Hepatocyte (in vitro differentiated cells): ENCODE measurements around the gene EDC3.

Source experiments
- EZH2 ChIP-seq: fragments of 200-600 bp; sonication (generic); IDR thresholded peaks from 2 replicates; pipeline ENCODE4 v1.6.1; 2016; ENCODE audit warnings: antibody characterized with exemption, mild to moderate bottlenecking, borderline replicate concordance
- TF ChIP-seq, protein P1 (sequence below): fragments of 200-600 bp; sonication (generic); IDR thresholded peaks from 2 replicates; pipeline ENCODE4 v1.5.1; 2016; ENCODE audit warnings: antibody characterized with exemption, mild to moderate bottlenecking; ENCODE audit not compliant: poor library complexity

DNA sequence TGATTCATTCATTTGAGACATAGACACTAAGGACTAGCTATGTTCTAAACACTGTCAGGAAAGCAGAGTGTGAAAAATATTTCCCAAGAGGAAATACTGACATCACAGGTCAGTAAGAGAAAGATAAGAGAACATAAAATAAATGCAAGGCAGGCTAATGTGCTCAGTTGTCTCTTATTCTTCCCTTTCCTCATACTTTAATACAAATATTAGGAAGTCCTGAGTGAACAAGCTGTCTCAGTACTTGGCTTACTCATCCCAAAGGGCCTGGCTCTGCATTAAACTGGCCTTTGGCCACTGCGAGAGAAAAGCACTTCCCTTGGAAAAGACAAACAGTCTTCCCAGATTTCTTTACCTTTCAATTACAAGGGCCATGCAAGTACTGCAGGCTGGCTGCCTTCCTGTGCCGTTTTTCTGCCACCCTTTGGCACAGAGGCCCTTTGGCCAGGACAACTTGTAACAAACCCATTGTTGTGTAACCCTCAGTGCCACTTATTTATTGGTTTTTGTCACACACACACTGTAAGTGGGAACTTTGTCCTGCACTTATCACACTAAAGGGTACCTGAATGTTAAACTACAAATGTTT is 31.7 kb downstream of the EDC3 start:
- TF ChIP-seq, protein P1, sequence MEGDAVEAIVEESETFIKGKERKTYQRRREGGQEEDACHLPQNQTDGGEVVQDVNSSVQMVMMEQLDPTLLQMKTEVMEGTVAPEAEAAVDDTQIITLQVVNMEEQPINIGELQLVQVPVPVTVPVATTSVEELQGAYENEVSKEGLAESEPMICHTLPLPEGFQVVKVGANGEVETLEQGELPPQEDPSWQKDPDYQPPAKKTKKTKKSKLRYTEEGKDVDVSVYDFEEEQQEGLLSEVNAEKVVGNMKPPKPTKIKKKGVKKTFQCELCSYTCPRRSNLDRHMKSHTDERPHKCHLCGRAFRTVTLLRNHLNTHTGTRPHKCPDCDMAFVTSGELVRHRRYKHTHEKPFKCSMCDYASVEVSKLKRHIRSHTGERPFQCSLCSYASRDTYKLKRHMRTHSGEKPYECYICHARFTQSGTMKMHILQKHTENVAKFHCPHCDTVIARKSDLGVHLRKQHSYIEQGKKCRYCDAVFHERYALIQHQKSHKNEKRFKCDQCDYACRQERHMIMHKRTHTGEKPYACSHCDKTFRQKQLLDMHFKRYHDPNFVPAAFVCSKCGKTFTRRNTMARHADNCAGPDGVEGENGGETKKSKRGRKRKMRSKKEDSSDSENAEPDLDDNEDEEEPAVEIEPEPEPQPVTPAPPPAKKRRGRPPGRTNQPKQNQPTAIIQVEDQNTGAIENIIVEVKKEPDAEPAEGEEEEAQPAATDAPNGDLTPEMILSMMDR: no peak
- no peak for TF ChIP-seq EZH2
